Measurements from ENCODE around the gene IGFBP5.
A peak's percentile ranks its signal among the peaks of the same experiment; 100 is the strongest.

The IGFBP5 gene

DNA sequence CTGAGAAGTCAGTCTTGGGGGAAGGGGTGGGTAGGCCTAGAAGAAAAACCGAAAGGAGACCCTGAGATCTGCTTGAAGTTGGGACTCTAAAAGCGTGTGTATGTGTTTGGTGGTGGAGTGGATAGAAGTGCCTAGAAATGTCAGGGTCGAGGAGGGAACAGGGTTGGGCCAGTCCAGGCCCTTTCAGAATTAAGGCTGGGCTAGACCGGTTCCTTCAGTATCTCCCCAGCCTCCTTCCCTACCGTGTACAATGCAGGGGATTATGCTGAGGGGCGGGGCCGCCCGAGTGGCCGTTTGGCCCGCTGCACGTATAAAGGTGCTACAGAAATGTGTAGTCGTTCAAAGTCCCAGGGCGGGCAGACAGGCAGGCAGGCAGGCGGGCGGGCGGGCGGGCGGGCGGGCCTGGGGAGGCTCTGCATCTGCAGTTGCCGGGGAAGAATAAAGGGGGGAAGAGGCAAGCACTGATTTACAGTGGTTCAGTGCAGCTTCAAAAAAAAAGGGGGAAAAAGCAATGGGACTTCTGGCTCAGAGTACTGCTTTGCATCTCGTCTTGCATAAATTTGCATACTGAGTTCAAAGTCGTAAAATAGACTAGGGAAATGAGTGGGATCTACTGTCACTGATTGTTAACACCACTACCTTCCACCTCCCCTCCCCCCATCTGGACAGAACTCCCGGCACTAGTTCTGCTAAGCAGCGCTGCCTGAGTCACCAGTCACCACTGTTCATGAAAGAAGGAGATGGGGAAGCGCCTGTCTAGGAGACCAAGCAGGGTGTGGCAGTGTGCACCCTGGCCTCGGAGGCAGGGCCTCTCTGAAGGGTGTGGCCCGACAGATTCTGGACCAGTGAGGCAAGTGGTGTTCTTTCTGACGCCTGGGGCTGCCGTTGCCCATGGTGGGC is 58.5 kb downstream of the IGFBP5 start:
- no peak for ATAC-seq

DNA sequence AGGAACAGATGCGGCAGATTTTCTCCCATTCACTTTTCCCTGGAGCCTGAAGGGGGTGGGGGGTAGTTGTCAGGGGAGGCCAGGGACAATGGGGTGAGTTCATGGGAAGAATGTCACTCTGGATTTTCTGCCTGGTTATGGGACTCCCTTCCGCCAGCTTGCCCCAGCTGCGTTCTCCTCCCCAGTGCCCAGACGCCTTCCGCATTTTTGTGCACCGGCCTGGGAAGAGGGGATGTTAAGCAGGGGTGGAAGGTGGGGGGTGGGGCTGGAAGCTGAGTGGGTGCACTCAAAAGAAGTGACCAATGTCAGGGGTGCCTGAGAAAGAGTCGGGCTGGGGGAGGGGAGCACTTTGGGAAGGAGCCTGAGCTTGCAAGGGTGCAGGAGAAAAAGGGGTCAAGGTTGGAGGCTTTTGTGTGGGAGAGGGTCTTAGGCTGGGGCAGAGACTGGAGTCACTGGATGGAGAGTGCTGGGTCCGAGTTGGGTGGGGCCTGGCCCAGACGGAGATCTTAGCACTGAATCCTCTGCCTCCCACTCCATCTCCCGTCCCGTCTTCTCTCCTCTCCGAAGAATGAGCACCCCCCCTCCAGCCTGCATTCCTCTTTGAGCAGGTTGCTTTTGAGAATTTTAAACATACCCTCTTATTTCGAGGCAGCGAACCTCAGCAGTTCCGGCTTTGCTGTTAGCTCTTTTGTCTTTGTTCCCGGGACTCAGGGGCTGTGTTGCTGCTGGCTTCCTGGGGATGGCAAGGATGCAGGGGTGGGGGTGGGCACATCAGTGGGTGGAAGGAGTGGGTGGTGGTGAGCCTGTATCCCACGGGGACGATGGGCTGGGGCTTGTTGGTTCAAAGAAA is 59.4 kb downstream of the IGFBP5 start:
- ATAC-seq, result no peak

DNA sequence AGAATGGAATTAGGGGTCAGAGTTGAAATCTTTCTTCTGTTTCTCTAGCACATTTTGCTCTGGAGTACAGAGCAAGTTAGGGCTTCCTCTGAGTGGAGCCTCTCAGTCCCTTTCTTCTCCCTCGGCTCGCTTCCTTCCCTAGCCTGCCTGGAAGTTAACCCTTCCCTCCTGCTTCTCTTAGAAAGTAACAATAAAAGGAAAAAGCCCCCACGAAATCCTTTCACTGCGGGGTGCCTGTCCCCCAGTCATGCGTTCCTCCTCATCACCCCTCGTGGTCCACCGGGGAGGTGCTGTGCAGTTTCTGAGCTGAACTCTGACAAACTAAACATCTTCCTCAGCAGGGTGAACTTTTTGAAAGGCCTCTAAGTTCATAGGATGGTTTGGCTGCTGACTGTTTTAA is 60.2 kb downstream of the IGFBP5 start:
- ATAC-seq, result no peak

DNA sequence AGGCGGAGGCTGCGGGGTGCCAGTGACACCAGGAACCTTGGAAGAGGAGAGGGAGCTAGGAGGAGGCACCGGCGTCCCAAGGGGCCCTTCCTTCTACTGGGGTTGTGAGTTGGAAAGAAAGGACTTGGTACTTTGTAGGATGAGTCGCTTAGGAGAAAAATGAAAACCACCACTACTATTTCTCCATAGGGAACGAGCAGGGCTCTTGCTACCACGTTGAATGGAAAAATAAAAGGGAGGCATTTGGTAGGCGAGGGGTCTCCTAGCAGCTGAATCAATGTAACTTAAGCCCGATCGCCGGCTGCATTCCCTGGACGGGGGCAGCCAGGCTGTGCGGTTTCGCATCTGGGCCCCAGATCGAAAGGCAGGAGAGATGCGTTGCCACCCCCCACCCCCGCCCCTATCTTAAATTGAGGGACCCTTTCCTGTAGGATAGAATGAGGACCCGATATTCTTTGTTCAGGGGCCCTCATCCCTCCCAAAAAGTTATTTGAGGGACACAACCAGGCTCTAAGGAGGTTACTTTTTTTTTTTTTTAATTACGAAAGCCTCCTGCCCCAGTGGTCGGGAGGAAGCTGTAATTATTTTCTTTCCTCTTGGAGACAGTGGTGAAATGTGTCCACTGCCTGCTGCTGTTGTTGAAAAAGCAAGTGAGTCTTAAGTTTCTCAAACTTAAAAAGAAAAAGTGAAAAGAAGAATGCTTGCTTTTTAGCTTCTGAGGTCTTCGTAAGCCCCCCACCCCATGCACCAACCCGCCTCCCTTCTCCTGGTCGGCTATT is 60.8 kb downstream of the IGFBP5 start:
- no peak for ATAC-seq

DNA sequence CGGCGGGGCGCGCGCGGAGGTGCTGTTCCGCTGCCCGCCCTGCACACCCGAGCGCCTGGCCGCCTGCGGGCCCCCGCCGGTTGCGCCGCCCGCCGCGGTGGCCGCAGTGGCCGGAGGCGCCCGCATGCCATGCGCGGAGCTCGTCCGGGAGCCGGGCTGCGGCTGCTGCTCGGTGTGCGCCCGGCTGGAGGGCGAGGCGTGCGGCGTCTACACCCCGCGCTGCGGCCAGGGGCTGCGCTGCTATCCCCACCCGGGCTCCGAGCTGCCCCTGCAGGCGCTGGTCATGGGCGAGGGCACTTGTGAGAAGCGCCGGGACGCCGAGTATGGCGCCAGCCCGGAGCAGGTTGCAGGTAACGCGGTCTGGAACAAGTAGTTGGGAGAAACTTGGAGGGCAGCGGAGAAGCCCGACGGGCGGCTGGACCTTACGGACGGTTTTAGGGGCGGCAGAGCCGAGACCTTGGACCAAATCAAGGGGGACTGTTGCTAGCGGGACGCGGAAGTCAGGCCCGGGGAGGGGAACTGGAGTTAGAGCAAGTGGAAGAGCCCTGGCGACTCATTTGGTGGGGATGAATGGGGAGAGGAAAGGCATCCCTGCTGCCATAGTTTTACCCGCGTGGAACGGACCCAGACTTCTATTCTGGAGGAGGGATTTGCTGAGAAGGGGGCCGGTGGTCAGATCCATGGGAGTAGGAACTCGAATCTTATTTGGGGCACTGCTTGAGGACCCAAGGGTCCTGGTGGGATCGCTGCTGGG is 61.6 kb downstream of the IGFBP5 start:
- peak in 1 of 2 donors; percentile 13 for ATAC-seq

DNA sequence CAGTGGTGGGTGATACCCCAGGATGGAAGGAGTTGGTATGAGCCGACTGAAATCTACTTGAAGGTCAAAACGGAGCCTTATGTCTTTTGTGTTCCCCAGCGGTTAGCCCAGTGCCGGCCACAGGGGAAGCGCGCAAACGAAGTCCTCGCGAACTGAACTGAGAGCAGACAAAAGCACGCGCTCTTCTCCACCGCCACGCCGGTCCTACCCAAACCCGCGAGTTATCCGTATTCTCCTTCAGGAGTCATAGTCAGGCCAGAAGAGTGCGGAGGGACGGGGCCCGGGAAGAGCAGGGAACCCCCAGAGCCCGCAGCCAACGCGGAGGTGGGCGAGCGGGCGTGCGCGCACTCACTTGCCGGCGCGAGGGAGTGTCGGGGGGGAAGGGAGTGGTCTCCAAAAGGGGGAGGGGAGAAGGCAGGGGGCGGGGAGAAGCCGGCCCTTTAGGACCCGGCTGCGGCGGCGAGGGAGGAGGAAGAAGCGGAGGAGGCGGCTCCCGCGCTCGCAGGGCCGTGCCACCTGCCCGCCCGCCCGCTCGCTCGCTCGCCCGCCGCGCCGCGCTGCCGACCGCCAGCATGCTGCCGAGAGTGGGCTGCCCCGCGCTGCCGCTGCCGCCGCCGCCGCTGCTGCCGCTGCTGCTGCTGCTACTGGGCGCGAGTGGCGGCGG is 62.3 kb downstream of the IGFBP5 start, which contains the start of gene IGFBP2:
IGFBP2 (plus strand) TSS at position 469 of the 664 bp plus-strand sequence; CDS start at position 573, 104 bp downstream.
- no peak for ATAC-seq

DNA sequence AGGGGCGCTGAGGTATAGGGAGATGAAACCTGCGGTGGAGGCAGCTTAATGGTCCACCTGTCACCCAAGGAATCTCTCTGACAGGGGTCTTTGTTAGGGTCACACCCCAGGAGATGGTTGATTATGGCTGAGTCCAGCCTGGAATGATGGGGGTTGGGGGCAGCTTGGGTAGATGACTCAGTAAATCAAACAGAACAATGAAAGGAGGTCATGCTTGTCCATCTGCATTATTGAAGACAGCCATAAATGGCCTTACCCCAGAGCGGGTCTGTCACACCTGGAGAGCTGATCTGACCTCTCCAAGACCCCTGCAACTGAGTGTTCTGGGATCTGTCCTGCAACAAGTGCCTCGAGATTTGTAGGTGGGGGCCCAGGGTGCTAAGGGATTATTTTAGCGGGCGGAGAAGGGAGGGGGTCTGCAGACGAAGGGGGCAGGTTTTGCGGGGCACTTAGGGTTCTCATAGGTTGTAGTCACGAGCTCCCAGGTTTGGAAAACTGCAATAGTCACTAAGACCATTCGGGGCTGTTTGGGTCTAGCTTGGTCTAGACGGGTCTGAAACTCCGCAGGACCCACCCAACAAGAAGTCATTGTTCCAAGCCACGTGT is 62.9 kb downstream of the IGFBP5 start:
- ATAC-seq, result no peak

DNA sequence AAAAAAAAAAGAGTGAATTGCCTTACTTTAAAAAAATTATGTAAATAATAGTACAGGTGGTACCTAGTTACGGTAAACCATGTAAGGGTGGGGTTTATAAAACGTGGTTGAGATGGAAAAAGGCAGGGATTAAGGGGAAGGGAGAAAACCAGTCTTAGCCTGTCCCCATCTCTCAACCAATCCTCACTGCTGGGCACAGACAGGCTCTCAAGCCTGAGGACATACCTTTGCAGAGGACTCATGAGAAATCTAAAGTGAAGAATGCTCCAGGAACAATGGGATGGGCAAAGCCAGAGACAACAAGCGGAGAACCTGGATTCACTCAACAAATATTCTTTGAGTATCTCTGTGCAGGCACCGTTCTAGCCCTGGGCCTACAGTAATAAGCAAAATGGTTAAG is 65.6 kb downstream of the IGFBP5 start:
- no peak for ATAC-seq

DNA sequence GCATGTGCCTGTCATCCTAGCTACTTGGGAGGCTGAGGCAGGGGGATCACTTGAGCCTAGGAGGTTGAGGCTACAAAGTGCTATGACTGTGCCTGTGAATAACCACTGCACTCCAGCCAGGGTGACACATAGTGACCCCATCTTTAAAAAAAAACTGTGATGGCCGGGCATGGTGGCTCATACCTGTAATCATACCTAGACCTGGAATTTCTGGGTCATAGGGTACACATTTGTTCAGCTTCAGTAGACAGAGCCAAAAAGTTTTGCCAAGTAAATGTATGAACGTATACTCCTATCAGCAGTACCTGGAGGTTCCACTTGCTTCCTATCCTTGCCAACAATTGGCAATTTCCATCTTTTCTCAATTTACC is 68.5 kb downstream of the IGFBP5 start:
- no peak for ATAC-seq

DNA sequence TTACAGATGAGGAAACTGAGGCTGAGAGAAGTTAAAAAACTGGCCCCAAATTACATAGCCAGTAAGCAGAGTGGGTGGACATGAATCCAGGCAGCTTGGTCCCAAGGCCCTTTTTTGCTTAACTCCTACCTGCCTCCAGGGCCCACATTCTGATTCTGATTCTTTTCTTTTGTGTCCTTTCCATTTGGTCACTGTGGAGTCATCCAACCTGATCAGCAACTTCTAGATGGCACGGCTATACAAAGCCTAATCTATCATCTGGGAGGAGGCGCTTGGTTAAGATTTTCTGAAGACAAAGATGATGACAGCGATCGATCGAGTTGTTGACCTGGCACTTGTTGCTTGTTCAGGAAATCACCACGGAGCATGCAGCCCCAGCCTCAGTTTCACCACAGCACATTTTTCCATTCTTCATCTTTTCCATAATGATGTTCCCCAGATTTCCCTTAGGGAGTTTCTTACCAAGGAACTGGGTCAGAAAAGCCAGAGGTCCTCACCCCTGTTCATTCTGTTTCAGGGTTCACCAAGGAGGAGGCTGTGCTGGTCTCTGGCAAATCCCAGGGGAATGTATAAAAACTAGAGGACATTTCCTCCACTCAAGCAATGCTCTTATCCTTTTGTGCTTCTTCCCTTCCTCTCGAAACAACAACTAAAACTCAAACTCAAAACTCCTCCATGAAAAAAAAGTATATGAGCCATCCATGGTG is 69.0 kb downstream of the IGFBP5 start:
- no peak for ATAC-seq

DNA sequence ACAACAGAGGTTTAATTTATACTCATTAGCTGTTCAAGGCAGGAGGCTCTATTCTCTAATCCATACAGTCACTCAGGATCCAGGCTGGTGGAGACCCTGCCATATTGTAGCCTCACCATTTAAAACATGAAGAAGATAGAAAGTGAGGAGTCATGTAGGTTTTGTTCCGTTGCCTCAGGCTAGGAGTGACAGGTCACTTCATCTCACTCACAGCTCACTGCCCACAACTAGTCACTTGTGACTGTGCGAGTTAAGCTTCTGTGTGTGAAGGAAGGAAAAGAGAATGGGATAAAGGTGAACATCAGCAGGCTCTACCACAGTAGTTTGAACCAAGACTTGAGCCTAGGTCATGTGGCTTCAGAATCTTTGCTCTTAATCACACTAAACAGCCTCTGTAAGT is 71.1 kb downstream of the IGFBP5 start:
- no peak for ATAC-seq

DNA sequence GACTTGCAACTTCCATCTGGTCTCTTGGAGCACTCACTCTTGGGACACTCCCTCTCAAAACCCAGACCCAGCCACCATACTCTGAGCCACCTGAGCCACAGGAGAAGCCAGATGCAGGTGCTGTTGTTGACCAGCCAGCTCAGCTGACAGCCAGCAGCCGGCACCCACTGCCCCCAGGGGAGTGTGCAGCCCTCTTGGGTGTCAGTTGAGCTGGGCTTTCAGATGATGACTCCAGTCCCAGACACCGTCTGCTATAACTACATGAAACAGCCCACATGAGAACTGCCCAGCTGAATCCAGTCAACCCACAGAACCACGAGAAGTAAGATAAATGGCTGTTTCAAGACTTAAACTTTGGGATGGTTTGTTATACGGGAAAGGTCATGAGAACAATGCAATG is 72.8 kb downstream of the IGFBP5 start:
- no peak for ATAC-seq
